SK-N-SH treated with all-trans-retinoic acid at 6 μM for 48 hours (cell line): Measurements from ENCODE around the gene PID1.

Experiments
- CSDC2 ChIP-seq: fragments of 250-450 bp; sonication (Bioruptor Pico); IDR thresholded peaks from 2 replicates; pipeline ENCODE4 v1.5.0; 2020; ENCODE audit warnings: mild to moderate bottlenecking, moderate library complexity
- TF ChIP-seq, protein P1 (sequence below): fragments of 250-450 bp; sonication (Bioruptor Pico); IDR thresholded peaks from 2 replicates; pipeline ENCODE4 v1.8.0; 2020; ENCODE audit warnings: mild to moderate bottlenecking, moderate library complexity, borderline replicate concordance

DNA sequence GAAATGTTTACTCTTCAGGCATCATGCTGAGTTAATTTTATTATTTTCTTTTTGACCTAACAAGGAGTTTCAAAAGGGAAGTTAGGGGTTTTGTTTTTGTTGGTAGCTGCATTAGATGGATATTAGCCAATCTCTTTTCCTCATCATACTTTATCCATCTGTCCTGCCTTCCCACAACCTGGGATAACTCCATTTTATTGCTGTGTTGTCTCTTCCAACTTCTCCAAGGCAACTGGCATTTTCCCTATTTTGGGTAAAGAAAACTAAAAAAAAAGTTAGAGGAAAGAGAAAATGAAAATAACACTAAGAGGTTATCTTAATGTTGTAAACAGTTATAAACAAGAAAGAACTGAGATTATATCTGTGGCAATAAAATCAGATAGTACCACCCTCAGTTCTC is 147.0 kb downstream of the PID1 start:
- TF ChIP-seq, protein P1, sequence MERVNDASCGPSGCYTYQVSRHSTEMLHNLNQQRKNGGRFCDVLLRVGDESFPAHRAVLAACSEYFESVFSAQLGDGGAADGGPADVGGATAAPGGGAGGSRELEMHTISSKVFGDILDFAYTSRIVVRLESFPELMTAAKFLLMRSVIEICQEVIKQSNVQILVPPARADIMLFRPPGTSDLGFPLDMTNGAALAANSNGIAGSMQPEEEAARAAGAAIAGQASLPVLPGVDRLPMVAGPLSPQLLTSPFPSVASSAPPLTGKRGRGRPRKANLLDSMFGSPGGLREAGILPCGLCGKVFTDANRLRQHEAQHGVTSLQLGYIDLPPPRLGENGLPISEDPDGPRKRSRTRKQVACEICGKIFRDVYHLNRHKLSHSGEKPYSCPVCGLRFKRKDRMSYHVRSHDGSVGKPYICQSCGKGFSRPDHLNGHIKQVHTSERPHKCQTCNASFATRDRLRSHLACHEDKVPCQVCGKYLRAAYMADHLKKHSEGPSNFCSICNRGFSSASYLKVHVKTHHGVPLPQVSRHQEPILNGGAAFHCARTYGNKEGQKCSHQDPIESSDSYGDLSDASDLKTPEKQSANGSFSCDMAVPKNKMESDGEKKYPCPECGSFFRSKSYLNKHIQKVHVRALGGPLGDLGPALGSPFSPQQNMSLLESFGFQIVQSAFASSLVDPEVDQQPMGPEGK (CRISPR knock-in tag): no peak
- TF ChIP-seq CSDC2 (CRISPR knock-in tag): no peak
